ENCODE data around the gene TCF23. TPM values are rescaled to one million over a fixed set of nuclear protein-coding genes. Genes with fewer than 3 reads are reported as not detected.

Gene TCF23
- total RNA-seq, 1 donor from 2014 or later: 0.42 TPM

DNA sequence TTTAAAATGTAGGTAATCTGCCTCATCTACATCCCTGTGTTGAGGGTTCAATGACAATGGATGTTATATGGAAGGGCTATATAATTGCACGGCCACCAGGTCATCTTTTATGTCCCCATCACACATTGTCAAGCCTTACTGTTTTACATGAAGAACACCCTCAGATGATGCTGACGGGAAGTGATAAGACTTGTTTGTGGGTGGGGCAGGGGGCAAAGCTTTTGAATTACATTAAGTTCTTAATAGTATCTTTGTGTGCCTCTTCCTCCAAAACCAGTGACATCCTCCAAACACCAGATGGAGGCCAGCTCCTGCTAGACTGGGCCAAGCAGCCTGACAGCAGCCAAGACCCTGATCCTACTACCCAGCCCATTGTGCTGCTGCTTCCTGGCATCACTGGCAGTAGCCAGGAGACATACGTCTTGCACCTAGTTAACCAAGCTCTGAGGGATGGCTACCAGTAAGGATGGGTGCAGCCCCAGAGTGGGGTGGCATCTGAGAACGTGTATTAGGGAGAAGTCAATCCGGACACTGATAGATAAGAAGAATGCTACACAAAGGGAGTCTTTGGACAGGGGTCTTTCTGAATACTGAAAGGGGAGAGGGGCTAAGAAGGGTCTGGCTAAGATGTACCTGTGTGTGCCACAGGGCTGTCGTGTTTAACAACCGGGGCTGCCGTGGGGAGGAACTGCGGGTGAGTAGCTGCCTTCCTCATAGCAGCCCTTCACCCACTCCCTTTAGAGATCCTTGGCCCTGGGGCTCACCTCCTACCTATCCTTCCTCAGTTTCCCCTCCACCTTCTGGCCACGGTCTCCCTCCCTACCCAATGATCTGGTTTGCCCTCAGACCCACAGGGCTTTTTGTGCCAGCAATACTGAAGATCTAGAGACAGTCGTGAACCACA lies 19.9 kb upstream of the TCF23 start:
- DNase-seq (ENCODE audit: low spot score): no peak

GRCh38 chr2:27130396-27130795 lies 18.4 kb upstream of the TCF23 start:
- DNase-seq (ENCODE audit: low spot score): no peak

DNA sequence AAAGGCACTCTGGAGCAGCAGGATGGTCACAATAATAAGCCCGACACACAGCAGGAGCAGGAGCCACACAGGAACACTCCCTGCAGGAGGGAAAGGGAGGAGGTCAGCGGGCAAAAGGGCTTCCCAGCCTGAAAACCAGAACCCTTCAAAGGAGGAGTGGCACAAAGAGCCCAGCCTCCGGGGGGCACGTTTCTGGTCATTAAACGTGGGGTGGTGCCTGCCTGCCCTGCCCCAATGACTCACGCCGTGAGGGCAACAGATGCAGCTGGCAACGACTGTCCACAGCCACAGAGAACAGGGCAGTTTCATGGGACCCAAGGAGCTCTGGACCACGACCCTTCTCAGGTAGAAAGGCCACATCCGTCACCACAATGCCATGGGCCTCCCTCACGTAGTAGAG lies 17.4 kb upstream of the TCF23 start:
- no peak for DNase-seq (ENCODE audit: low spot score)

GRCh38 chr2:27133195-27133875 lies 15.5 kb upstream of the TCF23 start:
- DNase-seq (ENCODE audit: low spot score): no peak

GRCh38 chr2:27133905-27134780 lies 14.7 kb upstream of the TCF23 start, which contains the start of gene PREB:
Gene PREB (minus strand): TSS chr2:27134636. CDS start chr2:27134421, 215 bp downstream.
- DNase-seq (ENCODE audit: low spot score): peak; percentile 97

GRCh38 chr2:27134781-27135477 lies 13.9 kb upstream of the TCF23 start:
- DNase-seq (ENCODE audit: low spot score): no peak

DNA sequence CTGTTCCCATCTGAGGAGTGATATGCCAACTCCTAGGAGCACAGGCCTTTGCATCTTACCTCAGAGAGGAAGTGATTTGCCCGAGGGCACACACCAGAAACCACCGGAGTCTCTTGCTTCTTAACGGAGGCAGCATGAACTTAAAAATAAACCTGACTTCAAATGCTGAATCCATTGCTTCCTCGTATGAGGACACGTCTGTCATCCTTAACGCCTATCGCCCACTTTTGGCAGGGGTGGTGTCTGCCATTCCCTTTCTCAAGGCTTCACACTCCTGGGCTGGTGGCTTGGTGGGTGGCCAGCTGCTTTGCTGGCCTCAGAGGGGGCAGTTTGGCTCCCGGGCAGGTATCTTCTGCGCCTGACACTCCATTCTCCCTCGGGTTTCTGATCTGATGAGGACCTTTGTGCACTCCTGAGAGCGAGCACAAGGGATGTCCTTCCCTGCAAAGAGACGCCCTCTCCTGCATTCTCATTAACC lies 13.3 kb upstream of the TCF23 start:
- no peak for DNase-seq (ENCODE audit: low spot score)

DNA sequence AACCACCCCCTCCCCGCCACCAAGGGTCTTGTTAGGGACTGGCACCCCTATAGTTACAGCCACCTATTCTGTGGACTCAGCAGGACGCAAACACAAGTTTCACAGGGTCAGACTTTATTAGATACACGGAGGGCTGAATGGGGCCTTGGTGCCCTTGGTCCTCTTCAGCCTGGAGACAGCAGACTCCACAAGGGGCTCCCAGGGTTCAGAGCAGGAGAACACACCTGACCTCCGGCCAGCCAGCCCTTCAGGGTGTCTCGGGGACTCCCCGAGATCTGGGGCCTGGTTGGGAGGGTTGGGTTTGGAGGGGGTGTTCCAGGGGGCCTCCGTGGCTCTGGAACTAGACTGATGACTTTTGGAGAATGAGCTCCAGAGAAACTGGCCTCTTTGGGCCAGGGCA lies 12.1 kb upstream of the TCF23 start:
- no peak for DNase-seq (ENCODE audit: low spot score)

GRCh38 chr2:27137322-27137935 lies 11.4 kb upstream of the TCF23 start:
- DNase-seq (ENCODE audit: low spot score): no peak

- DNase-seq (ENCODE audit: low spot score): no peak
Measured at GRCh38 chr2:27138111-27138510, 10.7 kb upstream of the TCF23 start.

- no peak for DNase-seq (ENCODE audit: low spot score)
Measured at GRCh38 chr2:27139310-27139709, 9.5 kb upstream of the TCF23 start, which contains the start of gene PRR30. Gene PRR30 (minus strand): TSS chr2:27139410. CDS start chr2:27138329, 1,081 bp downstream.

DNA sequence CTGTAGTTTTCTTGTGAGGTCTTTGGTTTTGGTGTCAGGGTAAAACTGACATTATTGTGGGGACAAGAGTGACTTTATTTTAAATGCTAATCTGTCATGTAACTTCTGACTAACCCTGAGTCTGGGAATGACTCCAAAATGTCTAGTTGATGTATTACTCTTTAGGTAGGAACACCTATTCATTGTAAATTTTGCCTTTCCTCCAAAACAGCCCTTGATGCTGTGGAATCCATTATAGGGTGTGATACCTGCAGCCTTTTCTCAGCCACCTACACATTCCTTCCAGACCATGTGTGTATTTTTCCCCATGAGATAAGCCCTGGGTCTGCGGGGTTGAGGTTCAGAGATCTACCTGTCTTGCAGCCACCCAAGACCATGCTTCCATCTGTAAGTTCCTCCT lies 5.5 kb upstream of the TCF23 start:
- no peak for DNase-seq (ENCODE audit: low spot score)

DNA sequence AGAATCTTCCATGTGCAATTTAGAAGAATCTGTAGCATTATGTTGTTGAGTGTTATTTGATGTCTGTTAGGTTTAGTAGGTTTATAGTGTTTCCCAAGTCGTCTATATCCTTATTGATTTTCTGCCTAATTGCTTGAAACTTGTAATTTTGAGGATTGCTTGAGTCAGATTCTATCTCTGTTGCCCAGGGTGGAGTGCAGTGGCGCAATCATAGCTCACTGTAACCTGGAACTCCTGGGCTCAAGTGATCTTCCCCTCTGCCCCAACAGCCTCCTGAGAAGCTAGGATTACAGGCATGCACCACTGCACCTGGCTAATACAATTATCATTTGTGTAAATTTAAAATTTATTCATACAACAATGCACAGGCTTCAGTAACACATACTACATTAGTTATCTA lies 3.1 kb upstream of the TCF23 start:
- no peak for DNase-seq (ENCODE audit: low spot score)

GRCh38 chr2:27147935-27148334 lies 869 bp upstream of the TCF23 start:
- DNase-seq (ENCODE audit: low spot score): no peak

DNA sequence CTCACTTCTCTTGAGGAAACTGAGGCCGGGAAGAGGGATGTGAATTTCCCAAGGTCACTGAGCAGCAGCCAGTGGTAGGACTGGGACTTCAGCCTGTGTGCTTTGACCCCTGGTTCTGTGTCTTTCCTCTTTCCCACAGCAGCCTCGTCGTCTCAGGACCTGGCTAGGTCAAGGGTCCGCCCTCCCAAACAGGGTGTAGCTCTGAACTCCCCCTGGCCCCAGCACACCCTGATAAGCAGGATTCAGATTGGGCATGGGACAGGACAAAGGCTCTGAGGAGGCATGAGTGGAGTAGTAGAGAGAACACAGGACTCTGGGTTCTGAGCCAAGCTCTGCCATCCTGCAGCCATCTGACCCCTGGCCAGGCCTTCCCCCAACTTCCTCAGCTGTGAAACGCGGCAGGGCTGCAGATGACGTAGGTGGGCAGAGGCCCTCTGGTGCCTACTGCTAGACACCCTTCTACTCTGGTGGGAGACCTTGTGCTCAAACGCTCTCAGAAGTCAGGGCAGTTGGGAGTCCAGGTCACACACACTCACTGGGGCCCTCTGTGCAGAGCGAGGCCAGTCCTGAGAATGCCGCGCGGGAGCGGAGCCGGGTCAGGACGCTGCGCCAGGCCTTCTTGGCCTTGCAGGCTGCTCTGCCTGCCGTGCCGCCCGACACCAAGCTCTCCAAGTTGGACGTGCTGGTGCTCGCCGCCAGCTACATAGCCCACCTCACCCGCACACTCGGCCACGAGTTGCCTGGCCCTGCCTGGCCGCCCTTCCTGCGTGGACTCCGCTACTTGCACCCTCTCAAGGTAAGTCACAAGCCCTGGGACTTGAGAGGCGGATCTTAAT lies 984 bp downstream of the TCF23 start:
- no peak for DNase-seq (ENCODE audit: low spot score)

DNA sequence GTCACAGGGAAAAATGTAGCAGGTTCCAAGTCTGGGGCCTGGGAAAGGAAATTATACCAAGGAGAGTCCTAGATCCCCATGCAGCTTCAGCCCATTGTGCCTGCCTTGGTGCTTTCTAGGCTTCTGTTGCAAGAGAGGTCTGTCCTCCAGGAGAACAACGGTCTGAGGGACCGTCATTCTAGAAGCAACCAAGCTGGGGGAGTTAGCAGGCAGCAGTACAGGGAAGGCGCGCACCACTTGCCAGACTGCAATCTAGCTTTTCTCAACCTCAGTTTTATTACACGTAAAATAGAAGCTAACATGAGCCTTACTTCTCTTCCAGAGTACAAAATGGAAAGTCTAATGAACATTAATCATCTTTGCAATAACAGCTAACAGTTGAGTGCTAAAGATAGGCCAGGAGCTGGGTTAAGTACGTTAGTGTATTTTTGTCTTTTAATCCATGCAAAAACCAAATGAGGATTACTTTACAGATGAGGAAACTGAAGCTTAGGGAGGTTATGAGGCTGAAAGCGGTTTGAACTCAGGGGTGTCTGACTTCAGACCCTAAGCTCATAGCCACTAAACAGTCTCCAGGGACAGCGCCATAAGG lies 1.9 kb downstream of the TCF23 start:
- DNase-seq (ENCODE audit: low spot score): no peak

DNA sequence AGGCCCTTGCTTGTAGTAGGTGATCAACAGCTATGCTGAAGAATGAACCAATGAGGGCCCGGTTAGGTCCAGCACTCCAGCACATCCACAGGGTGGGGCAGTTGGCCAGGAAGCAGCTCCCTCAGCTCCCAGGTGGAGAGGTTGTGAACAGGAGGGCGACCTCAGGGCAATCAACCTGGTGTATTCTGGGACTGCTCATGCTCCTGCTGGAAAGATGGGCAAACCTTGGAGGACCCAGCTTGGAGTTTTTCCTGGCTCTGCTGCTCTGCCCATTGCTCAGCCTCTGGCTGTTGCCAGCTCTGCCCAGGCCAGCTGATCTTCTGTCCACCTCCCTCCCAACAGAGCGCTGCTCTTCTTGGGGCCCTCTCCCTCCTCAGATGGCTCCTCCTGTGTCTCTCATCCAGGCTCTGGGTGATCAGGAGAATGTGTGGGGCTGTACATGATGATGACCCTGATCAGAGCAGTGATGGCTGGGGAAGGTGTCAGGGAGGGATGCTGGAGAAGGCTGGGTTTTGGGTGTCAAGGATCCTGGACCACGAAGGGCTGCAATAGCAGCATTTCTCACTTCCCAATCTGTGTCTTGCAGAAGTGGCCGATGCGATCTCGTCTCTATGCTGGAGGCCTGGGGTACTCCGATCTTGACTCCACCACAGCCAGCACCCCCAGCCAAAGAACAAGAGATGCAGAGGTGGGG lies 3.4 kb downstream of the TCF23 start:
- DNase-seq (ENCODE audit: low spot score): no peak

DNA sequence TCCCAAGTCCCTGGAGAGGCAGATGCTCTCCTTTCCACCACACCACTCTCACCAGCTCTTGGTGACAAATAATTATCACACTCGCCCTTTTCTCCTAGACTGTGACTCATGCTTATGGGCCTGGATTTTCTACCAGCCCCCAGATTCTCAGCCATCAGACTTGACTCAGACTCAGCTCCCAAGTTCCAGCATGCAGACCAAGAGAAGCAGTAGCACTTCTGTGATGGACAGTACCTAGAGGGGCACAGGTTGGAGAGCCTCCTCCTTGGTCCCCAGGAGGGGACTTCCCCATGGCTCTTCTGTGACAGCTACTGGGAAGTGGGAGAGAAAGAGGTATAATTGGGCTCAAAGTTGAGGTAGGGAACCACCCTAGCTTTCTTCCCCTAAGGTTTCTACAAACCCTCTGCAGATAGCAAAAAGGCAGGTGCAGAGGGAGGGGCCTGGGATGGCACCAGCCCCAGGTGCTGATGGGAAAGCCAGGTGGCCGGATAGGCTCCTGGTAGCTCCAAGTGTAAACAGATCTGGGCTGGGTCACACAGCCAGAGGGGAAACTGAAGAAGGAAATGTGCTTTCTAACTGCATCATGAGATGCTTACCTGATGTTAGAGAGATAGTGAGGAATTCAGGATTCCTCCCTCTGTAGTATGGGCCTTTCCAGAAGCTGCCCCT lies 4.1 kb downstream of the TCF23 start:
- DNase-seq (ENCODE audit: low spot score): no peak
